GM18873 (cell line): ENCODE results near the gene FYB1.

Experiments
- ATAC-seq: cut with Tn5 transposase; IDR thresholded peaks from one replicate; pipeline ENCODE4 v1.9.1; 2021; ENCODE audit warnings: mild to moderate bottlenecking, moderate library complexity, moderate number of reproducible peaks; ENCODE audit not compliant: unreplicated experiment, low FRiP score

Gene FYB1

GRCh38 chr5:39100301-39100850 lies 119.0 kb downstream of the FYB1 start:
- ATAC-seq = no peak

GRCh38 chr5:39099831-39100230 lies 119.5 kb downstream of the FYB1 start:
- no peak for ATAC-seq

GRCh38 chr5:39093352-39093751 lies 126.0 kb downstream of the FYB1 start:
- no peak for ATAC-seq

DNA sequence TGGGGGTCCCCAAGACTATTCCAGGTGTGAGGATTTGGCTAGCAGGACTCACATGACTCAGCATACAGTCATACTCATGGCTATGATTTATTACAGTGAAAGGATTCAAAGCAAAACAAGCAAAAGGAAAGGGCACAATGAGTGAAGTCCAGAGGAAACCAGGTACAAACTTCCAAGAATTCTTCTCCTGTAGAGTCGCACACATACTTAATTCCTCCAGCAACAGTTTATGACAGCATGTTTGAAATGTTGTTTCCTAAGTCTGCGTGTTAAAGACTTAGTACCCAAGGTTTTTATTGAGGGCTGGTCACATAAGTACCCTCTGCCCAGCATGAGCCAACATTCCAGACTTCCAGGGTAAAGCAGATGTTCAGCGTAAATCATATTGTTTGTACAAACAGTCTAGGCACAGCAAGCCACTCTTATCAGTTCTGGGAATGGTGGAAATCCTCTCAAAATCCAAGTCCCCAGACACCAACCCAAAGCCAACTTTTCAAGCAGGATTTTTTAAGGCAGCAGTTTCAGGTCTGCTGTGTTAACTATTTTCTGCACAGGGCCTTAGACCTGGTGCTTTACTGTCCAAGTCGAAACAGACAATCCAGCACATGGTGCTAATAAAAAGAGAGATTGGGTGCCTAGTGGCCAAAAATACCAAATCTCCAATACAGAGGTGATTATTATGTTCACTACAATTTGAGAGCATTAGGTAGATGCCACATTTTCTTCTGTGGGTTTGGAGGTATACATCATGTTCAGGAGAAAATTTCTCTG lies 126.6 kb downstream of the FYB1 start:
- no peak for ATAC-seq

DNA sequence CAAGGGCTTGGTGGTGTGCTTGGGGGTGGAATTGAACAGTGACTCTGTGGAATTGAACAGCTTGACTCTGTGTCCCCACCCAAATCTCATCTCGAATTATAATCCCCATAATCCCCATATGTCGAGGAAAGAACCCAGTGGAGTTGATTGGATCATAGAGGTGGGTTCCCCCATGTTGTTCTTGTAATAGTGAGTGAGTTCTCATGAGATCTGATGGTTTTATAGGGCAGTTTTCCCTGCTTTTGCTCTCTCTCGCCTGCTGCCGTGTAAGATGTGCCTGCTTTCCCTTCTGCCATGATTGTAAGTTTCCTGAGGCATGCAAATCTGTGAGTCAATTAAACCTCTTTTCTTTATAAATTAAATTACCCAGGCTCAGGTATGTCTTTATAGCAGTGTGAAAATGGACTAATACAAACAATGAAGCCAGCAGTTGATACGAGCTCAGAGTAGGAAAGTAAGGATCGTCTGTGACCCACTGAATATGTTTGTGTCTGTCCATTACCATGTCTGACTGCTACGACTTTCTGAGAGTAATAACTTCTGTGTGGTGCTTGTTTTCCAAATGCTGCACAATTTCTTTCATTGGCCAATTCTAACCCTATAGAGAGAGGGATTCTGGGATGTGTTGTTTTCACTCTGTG lies 127.3 kb downstream of the FYB1 start:
- ATAC-seq = no peak

GRCh38 chr5:39083968-39084367 lies 135.4 kb downstream of the FYB1 start:
- no peak for ATAC-seq

- ATAC-seq = no peak
Measured at GRCh38 chr5:39082995-39083394, 136.4 kb downstream of the FYB1 start.

- no peak for ATAC-seq
Measured at GRCh38 chr5:39080597-39081204, 138.7 kb downstream of the FYB1 start.

DNA sequence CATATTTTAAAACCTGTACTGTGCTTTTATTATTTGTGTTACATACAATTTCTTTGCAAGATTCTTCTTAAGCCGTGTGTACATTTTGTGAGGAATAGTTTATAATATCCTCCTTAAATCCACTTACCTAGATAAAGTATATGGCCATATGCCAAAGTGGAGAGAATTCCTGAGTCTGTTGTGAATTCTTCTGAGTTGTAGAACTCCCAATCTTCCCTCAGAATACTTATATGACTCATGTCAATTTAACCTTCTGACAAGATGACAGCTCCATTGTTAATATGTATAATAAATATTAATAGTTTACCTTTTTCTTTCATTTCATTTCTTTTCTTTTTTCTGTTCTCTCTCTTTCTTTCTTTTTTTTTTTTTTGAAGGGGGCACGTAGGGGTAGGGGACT lies 139.2 kb downstream of the FYB1 start:
- ATAC-seq = no peak

- no peak for ATAC-seq
Measured at GRCh38 chr5:39079147-39079546, 140.2 kb downstream of the FYB1 start.

GRCh38 chr5:39076757-39077728 lies 142.3 kb downstream of the FYB1 start:
- ATAC-seq = peak; percentile 16

DNA sequence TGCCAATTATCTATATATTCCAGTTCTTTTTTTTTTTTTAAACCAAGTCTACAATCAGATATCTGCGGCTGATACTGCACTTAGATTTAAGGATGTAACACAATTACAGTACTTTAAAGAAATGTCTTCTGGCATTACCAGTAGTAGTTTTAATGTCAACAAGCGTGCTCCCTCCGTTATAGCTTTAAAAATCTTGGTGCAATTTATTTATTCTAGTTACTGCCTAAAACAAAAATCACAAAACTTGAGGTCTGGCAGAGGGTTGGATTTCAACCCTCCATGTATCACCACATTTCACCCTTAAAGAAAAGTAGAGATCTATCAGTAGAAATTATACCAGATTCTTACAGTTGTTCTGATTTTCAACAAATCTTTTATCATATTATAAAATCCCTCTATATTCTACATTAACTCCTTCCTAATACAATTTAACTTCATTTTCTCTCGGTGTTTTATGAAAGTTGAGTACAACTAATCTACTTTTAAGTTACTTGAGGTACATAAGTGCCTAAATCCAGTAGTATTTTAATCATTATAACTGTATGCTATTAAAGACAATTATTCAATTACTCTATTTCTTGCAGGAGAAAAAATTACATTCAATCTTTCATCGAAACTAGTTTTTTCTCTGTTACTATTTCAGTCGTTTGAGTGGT lies 143.1 kb downstream of the FYB1 start:
- ATAC-seq = no peak

DNA sequence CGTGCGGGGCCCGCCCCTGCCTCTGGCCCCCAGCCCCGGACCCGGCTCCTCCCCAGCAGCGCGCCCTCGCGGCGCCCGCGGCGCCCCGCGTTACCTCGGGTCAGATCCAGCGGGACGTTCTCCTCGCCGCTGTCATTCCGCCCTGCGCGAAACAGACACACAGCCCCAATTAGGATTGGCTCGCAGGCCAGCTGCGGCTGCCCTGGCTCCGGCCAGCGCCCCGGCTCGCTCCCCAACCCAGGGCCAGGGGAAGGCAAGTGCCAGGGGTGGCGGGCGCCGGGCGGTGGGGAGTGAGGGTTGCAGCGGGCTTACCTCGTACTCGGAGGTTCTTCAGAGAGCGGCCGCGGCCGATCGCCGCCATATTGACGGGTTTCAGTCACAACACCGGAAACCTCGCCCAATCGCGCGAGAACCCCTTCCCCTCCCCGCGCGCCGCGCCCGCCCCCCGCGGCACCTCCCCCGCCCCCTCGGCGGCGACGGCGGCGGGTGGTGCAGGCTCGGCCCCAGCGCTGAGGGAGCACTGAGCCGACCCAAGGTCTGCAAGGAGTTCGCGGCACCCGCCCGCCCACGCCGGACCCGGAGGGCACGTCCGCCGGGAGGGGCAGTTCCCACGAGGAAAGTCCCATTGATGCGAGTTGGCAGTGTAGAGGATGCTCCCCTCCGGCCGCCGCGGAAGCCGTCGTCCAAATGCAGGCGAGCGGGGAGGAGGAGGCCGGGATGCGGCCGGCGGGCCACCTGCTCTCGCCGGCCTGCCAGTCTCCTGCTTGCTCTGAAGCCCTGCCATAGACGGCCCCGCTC lies 145.1 kb downstream of the FYB1 start, which contains the start of gene RICTOR:
TSS of gene RICTOR (minus strand) at position 383 of the 798 bp plus-strand sequence. CDS start at position 361, 22 bp downstream.
- peak; percentile 62 for ATAC-seq

GRCh38 chr5:39073767-39074016 lies 145.7 kb downstream of the FYB1 start:
- ATAC-seq = peak; percentile 14

GRCh38 chr5:39072925-39073766 lies 146.2 kb downstream of the FYB1 start:
- peak; percentile 40 for ATAC-seq

DNA sequence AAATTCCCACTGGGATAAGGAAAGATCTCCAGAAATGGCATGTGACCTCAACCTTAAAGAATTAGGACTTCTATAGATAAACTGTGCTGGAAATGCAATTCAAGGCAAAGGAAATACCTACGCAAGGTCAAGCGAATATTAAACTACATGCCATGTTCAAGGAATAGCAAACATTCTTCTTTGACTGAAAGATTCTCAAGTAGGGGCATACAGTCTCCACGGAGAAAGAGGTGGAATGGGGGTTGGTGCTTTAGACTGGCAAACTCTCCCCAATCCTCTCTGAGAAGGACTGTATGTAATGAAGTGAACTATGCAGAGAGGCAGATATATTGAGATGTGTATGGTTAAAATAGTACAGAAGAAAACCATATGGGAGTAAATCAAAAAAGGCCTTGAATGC lies 151.3 kb downstream of the FYB1 start:
- no peak for ATAC-seq

DNA sequence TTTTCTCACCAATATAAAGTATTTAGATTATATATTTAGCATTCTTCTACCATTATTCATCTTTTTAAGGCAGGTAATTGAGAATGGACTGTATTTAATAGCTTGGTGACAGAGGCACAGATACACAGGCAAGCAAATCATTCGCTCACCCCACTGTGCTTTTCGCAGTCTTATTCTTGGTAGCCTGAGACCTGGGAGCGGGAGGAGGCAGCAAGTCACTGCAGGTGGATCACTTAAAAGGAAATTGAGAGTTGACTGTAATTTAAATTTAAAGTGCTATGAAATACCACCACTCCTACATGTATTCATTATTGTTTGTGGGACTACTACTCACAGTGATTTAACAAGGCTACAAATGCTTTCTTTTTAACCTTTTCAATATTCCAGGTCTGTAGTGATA lies 154.9 kb downstream of the FYB1 start:
- no peak for ATAC-seq

DNA sequence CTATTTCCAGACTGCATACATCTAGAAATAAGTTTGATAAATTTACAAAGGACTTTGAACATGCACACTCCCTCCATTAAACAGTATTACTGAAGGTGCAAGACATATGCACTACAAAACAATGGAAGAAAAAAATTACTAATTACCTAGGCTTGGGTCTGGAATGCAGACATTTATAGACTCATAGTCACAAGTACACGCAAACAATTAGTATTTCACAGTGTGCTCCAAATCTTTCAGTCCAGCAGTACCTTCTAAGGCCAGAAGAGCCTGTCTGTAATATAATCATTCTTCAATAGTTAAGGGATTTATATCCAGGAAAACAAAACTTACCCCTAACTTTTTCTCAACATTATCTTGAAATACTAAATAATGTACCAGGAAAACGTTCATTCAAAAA lies 156.3 kb downstream of the FYB1 start:
- no peak for ATAC-seq
